GM11168 (cell line): ENCODE data around the gene MRPL57.
"Not testable (repeated sequence)": the region's sequence is repeated elsewhere in the genome, so short reads cannot be mapped to it uniquely, and the experiment has no call there.

Experiments
- in situ Hi-C: fragments of 300-500 bp; cut with MboI; formaldehyde crosslinking; loops from one replicate; pipeline ENCODE4 v1.12.0; 2022; ENCODE audit warnings: low sequenced_read_pairs; ENCODE audit not compliant: unreplicated experiment

MRPL57 gene

DNA sequence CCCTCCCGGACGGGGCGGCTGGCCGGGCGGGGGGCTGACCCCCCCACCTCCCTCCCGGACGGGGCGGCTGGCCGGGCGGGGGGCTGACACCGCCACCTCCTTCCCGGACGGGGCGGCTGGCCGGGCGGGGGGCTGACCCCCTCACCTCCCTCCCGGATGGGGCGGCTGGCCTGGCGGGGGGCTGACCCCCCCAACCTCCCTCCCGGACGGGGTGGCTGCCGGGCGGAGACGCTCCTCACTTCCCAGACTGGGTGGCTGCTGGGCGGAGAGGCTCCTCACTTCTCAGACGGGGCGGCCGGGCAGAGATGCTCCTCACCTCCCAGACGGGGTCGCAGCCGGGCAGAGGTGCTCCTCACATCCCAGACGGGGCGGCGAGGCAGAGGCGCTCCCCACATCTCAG lies 10.0 kb downstream of the MRPL57 start:
- in situ Hi-C loops: loop anchor here (25.0 kb wide), 1 partner anchor 699 kb away; no protein-coding TSS in a partner anchor

DNA sequence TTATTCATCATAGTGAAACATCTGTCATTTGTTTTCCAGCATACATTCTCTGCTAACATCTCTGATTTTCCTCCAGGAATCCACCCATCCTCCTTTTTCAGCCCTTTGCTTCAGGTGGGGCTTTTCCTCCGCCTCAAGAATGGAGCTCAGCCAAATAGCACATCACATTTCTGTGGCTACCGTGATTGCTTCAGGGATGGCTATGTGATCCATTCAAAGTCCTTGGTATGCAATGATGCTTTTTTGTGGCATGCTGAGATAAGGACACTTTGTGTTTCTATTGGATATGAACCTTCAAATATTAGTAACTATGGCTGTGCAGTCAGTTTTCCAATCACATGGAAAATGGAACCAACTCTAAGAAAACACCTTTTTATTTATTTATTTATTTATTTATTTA lies 18.3 kb downstream of the MRPL57 start:
- in situ Hi-C loops: loop anchor here (25.0 kb wide), 1 partner anchor 707 kb away; no protein-coding TSS in a partner anchor

DNA sequence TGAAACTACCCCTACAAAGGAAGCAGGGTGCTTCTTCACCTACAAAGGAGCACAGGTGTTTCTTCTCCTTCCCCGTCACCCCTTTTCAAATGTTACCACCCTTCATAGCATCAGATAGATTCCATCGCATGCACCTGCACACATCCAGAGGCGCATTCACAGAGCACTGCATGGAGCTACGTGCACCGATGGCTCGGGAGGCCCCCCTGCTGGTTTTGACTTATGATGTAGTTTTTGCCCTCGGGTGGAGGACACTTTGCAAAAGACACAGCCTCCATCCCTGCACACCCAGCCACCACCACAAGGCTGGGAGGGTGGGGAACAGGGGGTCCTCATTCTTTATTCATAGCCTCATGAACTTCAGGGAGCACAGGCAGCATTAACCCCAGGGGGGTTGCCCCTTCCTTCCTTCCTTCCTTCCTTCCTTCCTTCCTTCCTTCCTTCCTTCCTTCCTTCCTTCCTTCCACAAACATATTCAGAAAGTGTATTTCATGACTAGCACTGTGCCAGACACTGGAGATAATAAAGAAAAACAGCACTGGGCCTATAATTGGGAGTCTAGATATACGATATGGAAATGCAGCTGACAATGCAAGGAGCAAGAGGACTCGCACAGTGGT lies 21.3 kb downstream of the MRPL57 start:
- in situ Hi-C loops: loop anchor here (25.0 kb wide), 1 partner anchor 710 kb away; no protein-coding TSS in a partner anchor

DNA sequence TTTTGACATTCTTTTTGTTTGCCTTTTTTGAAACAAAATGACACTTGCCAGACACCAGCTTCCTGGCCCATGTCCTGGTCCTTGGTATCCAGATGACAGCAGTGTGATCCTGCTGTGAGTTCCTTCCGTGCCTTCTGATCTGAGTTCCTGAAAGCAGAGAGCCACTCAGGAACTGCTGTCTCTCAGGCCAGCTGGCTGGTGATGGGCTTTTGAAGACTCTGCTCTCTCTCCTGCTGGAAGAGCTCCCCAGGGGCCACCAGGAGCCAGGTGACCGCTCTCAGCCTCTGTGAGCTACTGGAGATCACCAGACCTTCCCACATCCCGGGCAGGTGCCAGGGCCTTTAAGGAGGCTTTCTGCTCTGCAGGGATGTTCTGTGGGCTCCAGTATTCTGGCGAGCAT lies 21.9 kb downstream of the MRPL57 start:
- in situ Hi-C loops: loop anchor here (25.0 kb wide), 1 partner anchor 711 kb away; no protein-coding TSS in a partner anchor

DNA sequence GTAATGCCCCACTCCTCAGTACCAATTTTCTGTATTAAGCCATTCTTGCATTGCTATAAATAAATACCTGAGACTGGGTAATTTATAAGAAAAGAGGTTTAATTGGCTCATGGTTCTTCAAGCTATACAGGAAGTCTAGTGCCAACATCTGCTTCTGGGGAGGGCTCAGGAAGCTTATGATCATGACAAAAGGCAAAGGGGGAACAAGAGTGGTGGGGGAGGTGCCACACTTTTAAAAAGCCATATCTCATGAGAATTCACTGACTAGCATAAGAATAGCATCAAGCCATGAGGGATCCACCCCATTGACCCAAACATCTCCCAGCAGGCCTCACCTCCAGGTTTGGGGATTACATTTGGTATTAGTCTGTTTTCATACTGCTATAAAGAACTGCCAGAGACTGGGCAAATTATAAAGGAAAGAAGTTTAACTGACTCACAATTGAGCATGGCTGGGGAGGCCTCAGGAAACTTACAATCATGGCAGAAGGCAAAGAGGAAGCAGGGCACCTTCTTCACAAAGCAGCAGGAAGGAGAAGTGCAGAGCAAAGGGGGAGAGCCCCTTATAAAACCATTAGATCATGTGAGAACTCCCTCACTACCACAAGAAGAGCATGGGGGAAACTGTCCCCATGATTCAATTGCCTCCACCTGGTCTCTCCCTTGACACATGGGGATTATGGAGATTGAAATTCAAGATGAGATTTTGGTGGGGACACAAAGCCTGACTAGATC lies 25.2 kb downstream of the MRPL57 start:
- in situ Hi-C loops: not testable (repeated sequence)

DNA sequence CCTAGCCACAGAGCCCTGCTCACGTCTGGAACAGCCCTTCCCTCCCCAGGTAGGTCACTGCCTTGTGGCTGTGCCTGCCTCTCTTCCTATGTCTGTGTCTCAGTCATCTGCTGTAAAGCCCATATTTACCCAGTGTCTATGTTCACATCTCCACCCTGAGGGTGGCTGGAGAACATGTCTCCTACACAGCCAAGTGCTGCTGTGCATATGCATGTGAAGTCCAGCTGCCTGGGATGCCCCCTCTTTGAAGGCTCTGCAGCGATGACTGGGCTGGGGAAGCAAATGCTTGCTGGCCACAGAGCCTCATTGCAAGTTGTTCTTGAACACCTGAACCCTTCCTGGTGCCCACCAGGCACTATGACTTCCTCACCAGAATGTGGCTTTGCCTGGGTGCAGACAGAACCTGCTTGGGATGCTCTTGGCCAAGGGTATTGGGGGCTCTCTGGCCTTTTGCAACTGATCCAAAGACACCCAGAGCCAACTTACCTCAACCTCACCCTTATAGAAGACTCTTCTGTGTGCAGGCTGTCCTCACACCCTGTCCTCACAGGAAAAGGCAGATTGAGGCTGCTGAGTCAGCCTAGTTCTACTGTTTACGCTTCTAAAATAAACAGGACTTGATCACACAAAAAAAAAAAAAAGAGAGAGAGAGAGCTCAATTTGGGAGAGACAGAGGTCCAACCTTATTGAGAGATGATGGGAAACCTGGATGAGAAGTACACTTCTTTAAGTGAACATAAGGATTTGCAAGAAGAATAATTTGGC lies 26.5 kb downstream of the MRPL57 start:
- in situ Hi-C loops: no loop called here

DNA sequence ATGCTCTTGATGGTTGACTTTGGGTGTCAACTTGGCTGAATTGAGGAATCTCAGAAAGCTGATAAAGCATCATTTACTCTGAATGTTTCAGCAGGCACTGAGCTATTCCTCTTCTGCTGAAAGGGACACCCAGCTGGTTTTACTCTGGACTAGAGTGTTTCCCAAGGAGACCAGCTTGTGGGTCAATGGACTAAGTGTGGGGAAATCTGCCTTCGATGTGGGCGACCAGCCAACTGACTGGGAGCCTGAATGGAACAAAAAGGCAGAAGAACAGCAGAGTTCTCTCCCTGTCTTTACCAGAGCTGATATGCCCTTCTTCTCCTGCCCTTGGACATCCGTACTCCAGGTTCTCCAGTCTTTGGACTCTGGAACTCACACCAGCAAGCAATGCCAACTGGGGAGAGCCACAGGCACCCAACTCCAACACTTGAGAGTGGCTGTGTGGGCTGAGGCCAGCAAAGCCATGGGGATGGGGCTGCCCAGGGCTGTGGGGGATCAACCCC lies 32.2 kb downstream of the MRPL57 start:
- in situ Hi-C loops: no loop called here

DNA sequence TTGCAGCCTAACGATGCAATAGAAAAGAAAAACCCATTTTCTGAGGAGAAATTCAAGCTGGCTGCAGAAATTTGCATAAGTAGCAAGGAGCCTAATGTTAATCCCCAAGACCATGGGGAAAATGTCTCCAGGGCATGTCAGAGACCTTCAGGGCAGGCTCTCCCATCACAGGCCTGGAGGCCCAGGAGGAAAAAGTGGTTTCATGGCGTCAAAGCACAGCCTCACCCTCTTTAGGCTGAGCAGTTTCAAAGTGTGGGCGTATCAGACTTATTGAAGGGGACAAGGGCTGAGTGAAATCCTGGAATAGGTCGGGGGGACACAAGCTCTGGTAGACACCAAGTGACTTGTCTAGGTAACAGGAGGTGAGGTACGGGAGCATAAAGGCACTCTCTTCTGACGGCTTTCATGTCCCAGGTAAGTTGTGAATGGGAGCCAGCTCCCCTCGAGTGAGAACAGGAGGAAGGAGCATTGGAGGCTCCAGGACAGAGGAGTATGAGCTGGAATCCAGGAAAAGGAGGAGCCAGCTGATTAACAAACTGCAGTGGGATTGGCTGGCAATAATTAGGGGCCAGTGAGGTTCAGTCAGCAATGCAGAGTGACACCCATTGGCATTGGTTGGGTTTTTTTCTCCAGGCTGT lies 35.8 kb downstream of the MRPL57 start:
- in situ Hi-C loops: no loop called here

DNA sequence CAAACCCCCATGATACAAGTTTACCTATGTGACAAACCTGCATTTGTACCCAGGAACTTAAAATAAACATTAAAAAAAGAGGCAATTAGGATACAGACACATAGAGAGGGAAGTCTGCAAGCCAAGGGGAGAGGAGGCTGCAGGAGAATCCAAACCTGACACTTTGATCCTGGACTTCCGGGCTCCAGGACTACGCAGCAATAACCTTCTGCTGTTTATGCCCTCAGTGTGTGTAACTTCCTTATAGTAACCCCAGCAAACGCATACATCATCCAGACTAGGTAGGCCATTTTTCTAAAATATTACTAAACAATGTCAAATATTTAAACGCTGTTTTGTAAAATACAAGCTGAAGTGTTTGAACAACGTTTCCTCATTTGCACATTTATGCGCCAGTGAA lies 39.0 kb downstream of the MRPL57 start:
- in situ Hi-C loops: not testable (repeated sequence)

DNA sequence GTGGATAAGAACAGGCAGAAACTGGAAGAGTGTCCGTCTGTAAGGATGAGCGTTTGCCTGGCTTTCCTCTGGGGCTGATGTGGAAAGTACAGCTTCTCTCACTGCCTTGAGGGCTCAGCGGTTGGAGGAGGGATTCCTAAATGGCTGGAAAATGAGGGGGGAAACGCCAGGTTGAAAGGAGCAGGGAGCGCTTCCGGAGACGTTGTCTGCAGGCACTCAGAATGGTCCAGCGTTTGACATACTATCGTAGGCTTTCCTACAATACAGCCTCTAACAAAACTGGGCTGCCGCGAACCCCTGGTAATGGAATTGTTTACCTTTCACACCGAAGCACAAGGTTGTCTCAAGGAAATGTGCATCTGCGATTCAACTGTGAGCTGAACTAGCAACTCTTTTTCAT lies 39.9 kb downstream of the MRPL57 start:
- in situ Hi-C loops: no loop called here

DNA sequence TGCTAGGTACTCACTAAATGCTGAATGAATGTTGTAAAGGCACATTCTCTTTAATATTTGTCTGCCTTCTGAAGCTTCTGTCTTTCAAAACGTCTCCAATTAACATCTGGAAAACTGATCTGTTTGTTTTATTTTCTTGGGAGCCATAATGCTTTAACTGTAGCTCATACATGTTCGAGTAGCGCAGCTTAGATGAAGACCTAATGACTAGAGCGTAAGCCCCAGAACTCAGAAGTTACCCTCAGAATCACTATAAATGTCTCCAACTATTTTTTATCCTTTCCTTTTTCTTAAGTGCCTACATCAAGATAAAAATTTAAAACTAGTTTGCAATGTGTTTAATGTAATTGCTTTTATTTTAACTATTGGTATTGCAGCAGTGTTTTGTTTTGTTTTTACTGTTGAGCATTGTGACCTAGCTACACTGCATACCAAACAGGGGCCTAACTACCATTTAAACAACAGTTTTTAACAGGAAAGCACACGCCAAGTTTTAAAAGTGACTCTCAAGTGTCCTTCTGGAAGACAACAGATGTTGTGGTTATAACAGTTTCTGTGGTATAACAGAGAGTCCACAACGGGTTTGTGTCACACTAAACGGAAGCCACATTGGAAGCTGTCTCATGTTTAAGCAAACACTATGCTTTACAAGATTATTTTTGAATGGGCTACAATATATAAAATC lies 42.0 kb downstream of the MRPL57 start:
- in situ Hi-C loops: no loop called here

DNA sequence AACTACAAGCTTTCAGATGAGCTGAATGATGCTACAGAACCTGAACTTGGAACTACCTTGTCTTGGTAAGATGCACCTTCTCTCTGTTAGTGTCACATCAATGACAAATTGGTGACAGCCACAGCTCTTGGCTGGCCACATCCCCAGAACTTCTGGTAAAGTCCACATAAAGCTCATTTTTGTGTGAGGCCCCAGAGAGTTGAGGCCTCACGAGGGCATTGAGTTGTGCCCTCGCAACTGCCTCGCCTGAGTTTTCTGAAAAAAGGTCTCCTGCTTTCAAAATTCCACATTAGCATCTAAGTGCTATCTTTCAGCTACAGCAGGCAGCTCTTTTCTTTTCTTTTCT lies 42.6 kb downstream of the MRPL57 start:
- in situ Hi-C loops: no loop called here

DNA sequence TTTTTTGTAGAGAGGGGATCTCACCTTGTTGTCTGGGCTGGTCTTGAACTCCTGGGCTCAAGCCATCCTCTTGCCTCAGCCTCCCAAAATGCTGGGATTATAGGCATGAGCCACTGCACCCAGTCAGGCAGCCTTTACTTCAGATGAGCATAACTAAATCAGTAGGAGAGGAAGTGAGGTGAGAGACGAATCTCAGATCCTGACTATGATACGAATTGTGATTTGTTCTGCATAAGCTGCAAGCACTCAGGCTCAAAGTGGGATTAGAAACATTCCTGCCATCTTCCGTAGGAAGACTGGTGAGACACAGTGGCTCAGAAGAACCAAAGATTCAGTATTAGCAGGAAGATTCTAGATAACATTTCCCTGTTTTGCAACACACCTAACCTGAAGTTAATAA lies 43.3 kb downstream of the MRPL57 start:
- in situ Hi-C loops: not testable (repeated sequence)

DNA sequence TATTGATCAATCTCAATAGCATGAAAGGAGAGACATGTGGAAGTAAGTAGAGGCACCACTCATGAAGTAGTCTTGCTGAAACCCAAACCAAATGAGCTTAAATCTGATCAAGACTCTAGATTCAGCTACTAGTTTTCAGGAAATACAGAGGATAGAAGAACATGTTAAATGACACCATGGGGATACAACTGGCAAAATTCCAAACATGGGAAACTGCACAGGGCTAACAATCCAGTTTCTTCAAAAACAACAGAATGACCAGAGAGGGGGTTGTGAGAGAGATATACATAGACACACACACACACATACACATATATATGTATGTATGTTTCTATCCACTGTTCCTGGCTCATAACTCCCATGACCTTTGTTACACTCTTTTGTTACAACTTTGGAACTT lies 44.8 kb downstream of the MRPL57 start:
- in situ Hi-C loops: no loop called here

DNA sequence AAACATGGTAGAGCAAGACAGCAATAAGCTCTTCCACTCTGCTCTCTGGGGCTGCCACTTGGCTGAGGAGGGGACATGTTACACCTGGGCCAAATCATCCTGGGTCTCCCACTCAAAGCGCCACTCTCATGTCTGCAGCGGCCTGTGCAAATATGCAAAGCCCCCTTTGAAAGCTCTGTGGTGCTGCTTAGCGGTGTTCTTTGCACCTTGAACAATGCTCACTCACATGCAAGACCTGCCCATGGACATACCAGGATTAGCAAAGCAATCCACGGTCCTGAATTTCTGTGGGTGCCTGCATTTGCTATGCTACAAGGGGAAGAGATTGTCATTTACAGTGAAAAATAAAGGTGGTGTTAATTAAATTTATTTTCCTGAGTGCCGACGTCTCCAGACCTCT lies 48.6 kb downstream of the MRPL57 start:
- in situ Hi-C loops: no loop called here

DNA sequence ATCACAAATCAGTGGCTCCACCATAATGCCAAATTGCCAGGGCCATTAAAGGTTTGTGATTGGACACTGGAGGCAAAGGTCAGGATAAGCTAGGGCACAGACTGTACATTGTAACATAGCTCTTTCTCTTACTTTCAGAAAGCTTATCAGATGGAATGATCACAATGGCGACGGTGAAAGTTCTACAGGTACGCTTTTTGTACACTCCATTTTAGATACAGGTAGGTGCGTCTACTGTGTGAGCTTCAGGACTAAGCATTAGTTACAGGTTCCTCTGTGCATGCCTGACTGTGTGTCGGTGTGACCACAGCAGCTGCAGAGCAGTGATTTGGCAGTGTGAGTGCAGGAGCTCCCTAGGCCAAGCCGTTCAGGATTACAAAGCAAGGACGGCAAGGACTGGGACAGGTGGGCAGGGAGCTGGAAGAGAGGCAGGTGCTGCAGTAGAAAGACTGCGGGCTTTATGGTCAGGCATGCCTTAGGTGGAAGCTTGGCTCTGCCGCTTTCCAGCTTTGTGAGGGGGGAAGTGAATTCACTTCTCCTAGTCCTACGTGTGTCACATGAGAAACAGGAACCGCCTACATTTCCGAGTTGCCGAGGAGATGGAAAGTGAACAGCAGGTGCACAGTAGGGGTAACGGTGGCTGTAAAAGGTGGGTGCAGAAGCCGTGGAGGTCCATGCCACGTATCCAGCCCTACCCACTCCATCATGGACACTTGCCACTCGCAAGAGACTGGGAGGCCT lies 49.6 kb downstream of the MRPL57 start:
- in situ Hi-C loops: no loop called here

DNA sequence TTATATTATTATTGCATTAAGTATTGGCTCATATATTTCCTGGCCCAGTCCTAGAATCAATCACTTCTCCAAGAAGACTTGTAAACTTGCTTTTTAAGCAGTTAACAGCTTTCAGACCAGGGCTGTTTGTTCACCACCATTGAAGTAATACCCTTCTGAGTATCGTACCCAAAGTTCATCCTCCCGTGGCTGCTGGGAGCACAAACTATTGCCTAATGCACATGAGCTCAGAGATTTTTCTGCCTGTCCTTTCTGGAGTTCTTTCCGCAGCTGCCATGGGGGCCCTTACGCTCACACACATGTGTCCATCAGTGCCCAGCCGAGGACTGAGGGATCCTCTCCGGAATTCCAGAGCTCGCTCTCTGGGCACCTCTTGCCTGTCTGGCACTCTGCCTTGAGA lies 51.5 kb downstream of the MRPL57 start:
- in situ Hi-C loops: no loop called here
